ENCODE measurements around the gene TMSB15B. TPM values are rescaled to one million over a fixed set of nuclear protein-coding genes. Genes with fewer than 3 reads are reported as not detected.
"Not testable (repeated sequence)": the region's sequence is repeated elsewhere in the genome, so short reads cannot be mapped to it uniquely, and the experiment has no call there.

TMSB15B gene
- 10 to 100 TPM; 23.5 to 25.2 (median 24.7) TPM for polyA plus RNA-seq (ENCODE audit: insufficient read length in 3 of 3)

DNA sequence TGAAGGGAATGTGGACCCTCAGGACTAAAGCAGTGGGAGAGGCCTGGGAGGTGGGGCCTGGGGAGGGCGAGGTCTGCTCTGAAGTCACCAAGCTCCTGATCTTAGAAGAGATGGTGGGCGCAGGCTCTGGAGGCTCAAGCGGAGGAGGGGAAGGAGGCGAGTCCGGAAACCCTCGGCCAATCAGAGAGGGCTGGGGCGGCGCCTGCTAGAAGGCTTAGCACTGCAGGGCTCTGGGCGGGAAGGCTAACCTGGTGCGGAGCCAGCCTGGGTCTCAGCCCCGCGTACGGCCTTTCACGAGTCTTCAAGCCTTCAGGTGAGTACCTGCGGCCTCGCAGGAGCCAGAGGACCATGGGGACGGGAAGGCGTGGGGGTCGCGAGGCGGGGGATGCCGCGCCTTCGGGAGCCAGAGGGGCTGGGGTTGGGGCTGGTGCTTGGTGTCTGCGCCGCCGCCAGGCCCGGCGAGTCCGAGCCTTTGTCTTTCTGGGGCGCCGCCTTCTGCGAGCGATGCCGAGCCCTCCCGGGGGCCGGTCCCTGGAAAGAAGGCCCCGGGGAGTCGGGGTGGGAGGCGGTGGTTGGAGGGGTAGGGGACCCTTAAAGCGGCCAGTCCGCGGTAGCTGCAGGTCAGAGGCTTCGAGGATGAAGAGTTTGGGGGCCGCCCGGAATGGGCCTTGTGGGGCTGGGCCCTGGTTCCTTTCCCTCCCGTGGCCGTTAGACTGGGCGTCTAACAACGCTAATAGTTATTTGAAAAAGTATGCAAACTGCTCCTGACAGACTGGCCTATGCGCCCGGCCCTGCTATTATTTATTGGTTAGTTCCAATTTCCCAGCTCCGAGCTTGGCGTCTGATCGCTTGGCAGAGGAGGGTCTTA is at the start of gene TMSB15B:
Gene TMSB15B, plus strand, starts transcription at position 217 of the 868 bp plus-strand sequence.
- DNase-seq (ENCODE audit: low read depth in 3 of 3, low spot score in 2 of 3) = not testable (repeated sequence)

DNA sequence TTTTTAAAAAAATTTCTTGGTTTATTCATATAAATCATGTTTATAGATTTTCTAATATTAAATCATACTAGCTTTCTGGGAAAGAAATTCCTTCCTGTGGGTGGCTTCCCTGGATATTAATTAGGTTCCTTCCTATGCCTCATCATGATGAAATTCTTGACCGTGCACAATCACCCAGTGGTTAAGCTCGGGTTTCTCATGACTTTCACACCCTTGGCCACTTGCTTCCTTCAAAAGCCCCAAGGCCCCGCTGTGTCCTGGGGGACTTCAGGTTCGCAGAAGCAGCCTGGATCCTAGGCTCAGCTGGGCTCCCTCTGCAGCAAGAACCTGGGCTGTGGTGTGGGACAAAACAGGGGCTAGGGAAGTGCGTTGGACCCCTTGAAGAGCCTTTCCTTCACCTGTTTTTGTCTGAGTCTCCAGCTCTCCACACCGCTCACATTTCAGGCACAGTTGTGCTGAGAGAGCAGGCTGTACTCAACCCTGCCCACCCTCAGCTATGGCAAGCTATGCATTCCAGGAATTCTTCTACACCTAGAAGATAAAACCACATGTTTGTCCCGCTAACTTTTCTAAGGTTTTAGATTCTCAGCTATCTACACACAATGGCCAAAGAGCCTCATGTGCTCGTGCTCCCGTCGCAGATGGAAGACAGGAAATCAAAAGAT is 48.9 kb upstream of the TMSB15B start:
- DNase-seq (ENCODE audit: low read depth in 3 of 3, low spot score in 2 of 3) = no peak

- peak; percentile 25 to 67 (median 48) for DNase-seq (ENCODE audit: low read depth in 3 of 3, low spot score in 2 of 3)
Measured at GRCh38 chrX:103918050-103918449, 44.4 kb upstream of the TMSB15B start.

- DNase-seq (ENCODE audit: low read depth in 3 of 3, low spot score in 2 of 3) = peak; percentile 13 to 31 (median 29)
Measured at GRCh38 chrX:103918571-103919269, 43.7 kb upstream of the TMSB15B start.

DNA sequence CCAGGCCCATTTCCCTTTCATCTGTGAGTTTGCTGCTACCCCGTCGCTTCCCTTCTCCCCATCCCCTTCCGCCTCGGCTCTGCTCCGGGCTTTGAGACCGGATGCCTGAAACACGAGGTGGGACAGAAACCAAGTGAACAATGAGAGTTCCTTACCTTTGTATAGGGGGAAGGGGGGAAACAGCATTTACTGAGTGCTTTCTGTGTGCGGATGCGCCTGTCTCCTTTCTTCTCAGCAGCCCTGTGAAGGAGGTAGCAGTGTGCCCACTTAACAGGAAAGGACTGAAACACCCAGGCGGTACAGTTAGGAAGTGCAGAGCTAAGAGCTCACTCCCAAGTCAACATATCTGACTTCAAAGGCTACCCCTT is 43.2 kb upstream of the TMSB15B start:
- DNase-seq (ENCODE audit: low read depth in 3 of 3, low spot score in 2 of 3) = peak; percentile 13 to 27 (median 15)

GRCh38 chrX:103920515-103920914 is 41.9 kb upstream of the TMSB15B start:
- not testable (repeated sequence) for DNase-seq (ENCODE audit: low read depth in 3 of 3, low spot score in 2 of 3)

DNA sequence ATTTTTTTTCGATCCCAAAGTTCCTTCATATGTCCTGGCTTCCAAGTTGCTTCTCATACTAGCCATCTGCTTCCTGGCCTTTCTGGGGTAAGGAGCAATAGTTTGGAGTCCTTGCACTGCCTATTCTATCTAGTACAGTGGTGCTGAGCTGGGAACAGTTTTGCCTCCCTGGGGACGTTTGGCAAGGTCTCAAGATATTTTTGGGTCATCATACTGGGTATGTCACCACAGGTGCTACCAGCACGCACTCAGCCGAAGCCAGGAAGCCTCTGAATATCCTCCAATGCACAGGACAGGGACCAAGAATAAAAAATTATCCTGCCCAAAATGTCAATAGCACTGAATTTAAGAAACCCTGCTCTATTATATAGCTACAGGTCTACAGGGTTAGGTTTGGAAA is 35.4 kb upstream of the TMSB15B start:
- DNase-seq (ENCODE audit: low read depth in 3 of 3, low spot score in 2 of 3) = no peak

DNA sequence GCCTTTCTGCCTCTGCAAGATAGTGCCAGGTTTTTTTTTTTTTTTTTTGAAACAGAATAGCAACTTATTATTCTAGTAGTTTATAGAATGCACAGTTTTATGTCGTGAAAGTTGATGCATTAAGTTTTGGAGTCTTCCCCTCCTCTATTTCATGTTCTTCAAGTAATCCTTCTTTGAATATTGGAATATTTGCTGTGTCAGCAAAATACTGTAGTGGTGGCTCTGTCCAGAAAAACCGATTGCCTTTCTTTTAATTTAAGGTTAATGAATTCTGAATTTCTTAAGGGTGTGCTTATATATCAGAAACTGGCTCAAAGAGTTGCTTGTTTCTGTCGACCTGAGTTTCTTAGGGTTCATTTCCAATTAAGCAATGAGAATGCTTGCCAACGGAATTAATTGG is 34.8 kb upstream of the TMSB15B start:
- no peak for DNase-seq (ENCODE audit: low read depth in 3 of 3, low spot score in 2 of 3)

- DNase-seq (ENCODE audit: low read depth in 3 of 3, low spot score in 2 of 3) = no peak
Measured at GRCh38 chrX:103932133-103932532, 30.3 kb upstream of the TMSB15B start.

- DNase-seq (ENCODE audit: low read depth in 3 of 3, low spot score in 2 of 3) = not testable (repeated sequence)
Measured at GRCh38 chrX:103940257-103940656, 22.2 kb upstream of the TMSB15B start.

DNA sequence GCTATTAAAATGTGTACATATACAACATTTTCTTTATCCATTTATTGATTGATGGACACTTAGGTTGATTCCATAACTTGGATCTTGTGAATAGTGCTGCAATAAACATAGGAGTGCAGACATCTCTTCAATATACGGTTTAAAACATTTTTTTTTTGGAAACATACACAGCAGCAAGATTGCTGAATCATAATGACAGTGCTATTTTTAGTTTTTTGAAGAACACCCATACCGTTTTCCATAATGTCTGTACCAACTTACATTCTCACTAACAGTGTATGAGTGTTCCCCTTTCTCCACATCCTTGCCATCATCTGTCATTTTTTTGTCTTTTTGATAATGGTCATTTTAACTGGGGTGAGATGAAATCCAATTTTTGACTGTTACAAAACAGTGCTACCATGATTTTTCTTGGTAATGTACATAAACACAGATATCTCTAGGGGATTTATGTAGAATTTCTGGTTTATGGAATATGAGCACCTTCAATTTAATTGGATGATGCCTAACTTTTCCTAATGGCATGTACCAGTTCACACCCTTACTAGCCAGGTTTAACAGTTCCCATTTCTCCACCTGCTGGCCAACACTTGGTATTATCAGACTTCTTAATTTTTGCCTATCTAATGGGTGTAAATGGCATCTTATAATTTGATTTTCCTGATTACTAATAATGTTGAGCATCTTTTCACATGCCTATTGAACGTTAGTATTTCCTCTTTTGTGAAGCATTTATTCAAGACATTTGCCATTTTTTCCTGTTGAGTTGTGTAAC is 21.0 kb upstream of the TMSB15B start:
- peak in 1 of 3 donors; percentile 1 for DNase-seq (ENCODE audit: low read depth in 3 of 3, low spot score in 2 of 3)

DNA sequence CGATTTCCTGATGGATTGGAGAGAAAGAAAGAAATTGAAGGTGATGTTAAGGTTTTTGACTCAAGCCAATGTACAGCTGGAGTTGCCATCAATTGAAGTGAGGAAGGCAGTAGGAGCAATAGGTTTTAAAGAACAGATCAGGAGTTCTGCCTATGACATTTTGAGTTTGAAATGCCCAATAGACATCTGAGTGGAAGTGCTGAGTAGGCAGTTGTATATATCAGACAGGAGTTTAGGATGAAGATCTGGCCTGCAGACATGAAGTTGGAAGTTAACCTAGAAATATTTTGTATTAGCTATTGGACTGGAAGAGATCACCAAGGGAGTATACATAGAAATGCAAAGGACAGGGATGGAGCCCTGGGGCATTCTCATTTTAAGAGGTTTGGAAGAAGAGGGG is 12.9 kb upstream of the TMSB15B start:
- no peak for DNase-seq (ENCODE audit: low read depth in 3 of 3, low spot score in 2 of 3)

- no peak for DNase-seq (ENCODE audit: low read depth in 3 of 3, low spot score in 2 of 3)
Measured at GRCh38 chrX:103953353-103953752, 9.1 kb upstream of the TMSB15B start.

DNA sequence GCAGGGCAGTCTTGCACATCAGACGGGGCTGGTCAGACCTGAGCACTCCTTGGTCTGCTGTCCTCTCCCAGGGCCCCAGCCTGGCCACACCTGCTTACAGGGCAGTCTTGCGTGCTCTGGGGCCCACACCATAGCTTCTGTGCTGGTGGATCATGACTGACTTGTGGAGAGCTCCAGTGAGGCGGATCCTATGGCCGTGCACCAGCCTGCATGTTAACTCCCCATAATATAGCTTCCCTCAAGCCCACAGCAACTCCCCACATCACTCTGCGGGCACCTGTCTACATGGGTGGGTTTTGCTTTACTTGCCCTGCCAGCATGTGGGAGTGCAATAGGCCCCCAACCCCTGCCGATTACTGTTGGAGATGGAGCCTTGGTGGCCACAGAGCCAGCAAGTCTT is 8.2 kb upstream of the TMSB15B start:
- no peak for DNase-seq (ENCODE audit: low read depth in 3 of 3, low spot score in 2 of 3)

- not testable (repeated sequence) for DNase-seq (ENCODE audit: low read depth in 3 of 3, low spot score in 2 of 3)
Measured at GRCh38 chrX:103960599-103960998, 1.8 kb upstream of the TMSB15B start.

DNA sequence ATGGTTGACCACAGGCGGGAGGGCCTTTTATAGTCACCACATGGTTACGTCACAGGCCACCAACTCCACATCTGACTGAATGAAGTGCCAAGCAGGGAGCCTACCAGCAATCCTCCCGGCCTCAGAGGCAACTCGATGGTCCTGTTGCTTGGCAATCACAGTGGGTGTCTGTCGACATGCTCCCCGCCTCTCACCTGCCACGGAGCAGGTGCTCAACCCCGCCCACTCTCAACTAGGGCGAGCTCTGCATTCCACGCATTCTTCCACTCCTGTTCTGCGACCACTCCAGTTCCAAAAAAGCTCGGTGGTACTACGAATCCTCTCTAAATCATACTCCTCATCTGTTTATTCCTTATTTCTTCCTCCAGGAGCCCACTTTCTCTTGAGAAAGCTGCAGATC is 21.1 kb downstream of the TMSB15B start:
- DNase-seq (ENCODE audit: low read depth in 3 of 3, low spot score in 2 of 3) = not testable (repeated sequence)

- no peak for DNase-seq (ENCODE audit: low read depth in 3 of 3, low spot score in 2 of 3)
Measured at GRCh38 chrX:103999234-103999633, 36.8 kb downstream of the TMSB15B start.

DNA sequence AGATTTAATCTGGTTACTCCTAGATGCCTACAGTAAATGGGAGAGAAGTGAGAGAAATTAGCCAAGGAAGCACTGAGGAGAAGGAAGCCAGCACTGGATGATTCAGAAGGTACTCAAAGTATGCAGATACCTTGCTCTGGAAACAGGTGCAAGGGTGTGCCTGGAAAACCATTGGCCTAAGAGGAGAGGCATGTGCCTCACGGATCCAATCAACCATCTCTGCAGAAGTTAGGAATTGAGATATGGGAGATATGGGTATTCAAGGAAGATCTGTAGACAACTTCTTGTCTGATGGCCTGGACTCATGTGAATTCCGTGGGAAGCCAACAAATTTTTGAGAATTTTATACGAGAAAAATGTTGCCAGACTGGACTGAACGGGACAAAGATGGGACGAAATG is 46.4 kb downstream of the TMSB15B start:
- no peak for DNase-seq (ENCODE audit: low read depth in 3 of 3, low spot score in 2 of 3)

DNA sequence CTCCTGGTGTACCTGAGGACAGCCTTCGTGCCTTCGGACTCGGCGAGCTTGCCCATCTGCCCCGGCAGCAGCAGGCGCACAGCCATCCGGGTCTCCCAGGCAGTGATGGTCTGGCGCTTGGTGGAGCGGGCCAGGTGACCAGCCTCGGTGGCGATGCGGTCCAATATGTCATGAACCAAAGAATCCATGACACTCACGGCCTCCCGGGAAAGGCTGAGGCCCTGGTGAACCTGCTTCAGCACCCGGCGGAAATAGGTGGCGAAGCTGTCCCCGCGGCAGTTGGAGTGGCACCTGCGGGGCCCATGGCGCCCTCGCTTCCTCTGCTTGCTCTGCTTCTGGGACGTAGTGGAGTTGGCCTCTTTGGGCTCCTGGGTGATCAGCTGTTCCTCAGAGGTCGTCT is 50.7 kb downstream of the TMSB15B start:
- DNase-seq (ENCODE audit: low read depth in 3 of 3, low spot score in 2 of 3) = no peak

GRCh38 chrX:104013606-104014005 is 51.2 kb downstream of the TMSB15B start, which contains the start of gene H2BW1:
TSS of gene H2BW1 (minus strand) at chrX:104013708. CDS start at chrX:104013576, 132 bp downstream.
- no peak for DNase-seq (ENCODE audit: low read depth in 3 of 3, low spot score in 2 of 3)
